Peyer's patch (tissue), 4 donors: ENCODE data around the gene CELSR2. TPM values are rescaled to one million over a fixed set of nuclear protein-coding genes. Genes with fewer than 3 reads are reported as not detected.

ENCODE experiments used
- DNase-seq, 3 donors: peaks; one replicate each; pipeline ENCODE4 v3.0.0-alpha.2; 2017 to 2019
- H3K27ac ChIP-seq, 4 donors: fragments of 200-600 bp; sonication (generic); one replicate each; pipeline ENCODE4 v1.5.1; 2016 to 2019
- H3K27me3 ChIP-seq, 2 donors: fragments of 200-600 bp; sonication (generic); one replicate each; pipeline ENCODE4 v1.5.1; 2019
- H3K36me3 ChIP-seq, 3 donors: fragments of 200-600 bp; sonication (generic); one replicate each; pipeline ENCODE4 v1.5.1; 2016 to 2019
- H3K4me1 ChIP-seq, 4 donors: fragments of 200-600 bp; sonication (generic); one replicate each; pipeline ENCODE4 v1.5.1; 2016 to 2019
- H3K4me3 ChIP-seq, 4 donors: fragments of 200-600 bp; sonication (generic); 1 replicate in 3 of 4; 2 replicates in 1 of 4; pipeline ENCODE4 v1.5.1; 2016 to 2019; ENCODE audit warnings: mild to moderate bottlenecking in 1 of 4
- H3K9me3 ChIP-seq, 4 donors: fragments of 200-600 bp; sonication (generic); one replicate each; pipeline ENCODE4 v1.5.1; 2016 to 2019; ENCODE audit warnings: mild to moderate bottlenecking in 1 of 4
- CTCF ChIP-seq, 6 experiments: fragments of 450-650 bp in 4 of 6; fragments of 200-600 bp in 2 of 6; sonication (generic) in 1 of 6; IDR thresholded peaks; one replicate each; pipeline ENCODE4 v1.5.1; 2017 to 2019; ENCODE audit warnings: antibody characterized with exemption in 6 of 6, mild to moderate bottlenecking in 3 of 6, moderate library complexity in 1 of 6
- POLR2A ChIP-seq, 2 donors: fragments of 450-650 bp; IDR thresholded peaks; one replicate each; pipeline ENCODE4 v1.5.1; 2017; ENCODE audit warnings: antibody characterized with exemption in 2 of 2, mild to moderate bottlenecking in 2 of 2, moderate library complexity in 2 of 2
- total RNA-seq, 4 donors: library from RNA; depleted of rRNA; stranded (reverse); fragments of >200 nt; gene quantifications; one replicate each; pipeline ENCODE4 v1.1.0, GENCODE V29; 2016

The CELSR2 gene
- total RNA-seq, 4 donors from 2014 or later, result 2.6 to 6.4 (median 4.6) TPM

DNA sequence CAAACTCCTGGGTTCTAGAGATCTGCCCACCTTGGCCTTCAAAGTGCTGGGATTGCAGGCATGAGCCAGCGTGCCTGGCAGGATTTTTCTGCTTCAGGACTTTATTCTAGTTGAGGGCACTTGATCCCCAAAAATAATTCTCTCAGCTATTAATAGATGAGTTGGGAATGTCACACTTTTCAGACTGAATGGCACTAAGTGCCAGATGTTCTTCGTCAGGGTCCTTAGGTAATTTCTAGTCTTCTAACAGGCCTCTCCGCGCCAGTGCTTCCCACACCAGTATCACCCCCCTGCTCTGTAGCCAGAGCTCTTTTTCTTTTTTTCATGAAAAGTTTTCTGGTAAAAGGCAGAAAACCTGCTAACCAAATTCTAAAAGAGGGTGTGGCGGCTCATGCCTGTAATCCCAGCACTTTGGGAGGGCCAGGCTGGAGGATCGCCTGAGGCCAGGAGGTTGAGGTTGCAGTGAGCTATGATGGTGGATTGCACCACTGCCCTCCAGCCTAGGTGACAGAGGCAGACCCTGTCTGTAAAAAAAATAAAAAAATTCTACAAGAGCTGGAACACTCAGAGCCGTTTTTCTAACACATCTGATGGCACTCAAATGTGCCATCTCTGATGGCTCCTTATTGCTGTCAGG is 41.8 kb upstream of the CELSR2 start:
- TF ChIP-seq POLR2A (IDR thresholded peaks at IDR 0.05) (no peak), CTCF (IDR thresholded peaks at IDR 0.05) (no peak)
- Histone ChIP-seq H3K9me3 (no peaks in the 10 kb centered on the region), H3K4me1 (no peaks in the 10 kb centered on the region)

DNA sequence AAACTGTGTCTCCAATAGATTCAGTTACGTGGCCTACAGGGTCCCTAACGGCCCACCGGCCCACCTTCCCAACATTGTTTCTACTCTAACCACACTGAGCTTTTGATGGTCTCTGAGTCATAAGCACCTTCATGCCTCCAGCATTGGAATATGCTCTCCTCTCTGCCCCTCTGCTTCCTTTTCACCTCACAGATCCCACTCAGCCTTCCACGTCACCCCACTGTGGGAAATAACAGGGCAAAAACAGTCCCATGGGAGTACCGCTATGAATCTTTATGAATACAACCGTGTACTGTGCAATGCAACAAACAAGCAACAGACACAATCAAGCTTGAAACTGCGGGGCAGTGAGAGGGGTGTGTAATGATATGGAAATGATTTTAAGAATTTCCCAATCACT is 40.9 kb upstream of the CELSR2 start:
- no peak for TF ChIP-seq POLR2A (IDR thresholded peaks at IDR 0.05)
- no peak for TF ChIP-seq CTCF (IDR thresholded peaks at IDR 0.05)
- H3K36me3 ChIP-seq, result no peaks in the 10 kb centered on the region
- no peaks in the 10 kb centered on the region for H3K4me1 ChIP-seq
- no peak overlapping the region for H3K4me3 ChIP-seq
- no peak overlapping the region for H3K27ac ChIP-seq
- no peaks in the 10 kb centered on the region for H3K9me3 ChIP-seq
- H3K27me3 ChIP-seq, result no peaks in the 10 kb centered on the region
- DNase-seq, result no peak

More for the DNA sequence above, 41.8 kb upstream of the CELSR2 start:
- no peaks in the 10 kb centered on the region for H3K36me3 ChIP-seq
- no peak for DNase-seq
- no peak overlapping the region for H3K27ac ChIP-seq
- H3K27me3 ChIP-seq, result no peaks in the 10 kb centered on the region
- no peak overlapping the region for H3K4me3 ChIP-seq

GRCh38 chr1:109208836-109209463 is 40.4 kb upstream of the CELSR2 start:
- TF ChIP-seq POLR2A (IDR thresholded peaks at IDR 0.05) (no peak), CTCF (IDR thresholded peaks at IDR 0.05) (no peak)
- H3K27me3 ChIP-seq, result no peaks in the 10 kb centered on the region
- H3K9me3 ChIP-seq, result no peaks in the 10 kb centered on the region
- H3K27ac ChIP-seq, result no peak overlapping the region
- H3K36me3 ChIP-seq, result no peaks in the 10 kb centered on the region
- DNase-seq, result no peak
- H3K4me3 ChIP-seq, result no peak overlapping the region
- H3K4me1 ChIP-seq, result no peaks in the 10 kb centered on the region

DNA sequence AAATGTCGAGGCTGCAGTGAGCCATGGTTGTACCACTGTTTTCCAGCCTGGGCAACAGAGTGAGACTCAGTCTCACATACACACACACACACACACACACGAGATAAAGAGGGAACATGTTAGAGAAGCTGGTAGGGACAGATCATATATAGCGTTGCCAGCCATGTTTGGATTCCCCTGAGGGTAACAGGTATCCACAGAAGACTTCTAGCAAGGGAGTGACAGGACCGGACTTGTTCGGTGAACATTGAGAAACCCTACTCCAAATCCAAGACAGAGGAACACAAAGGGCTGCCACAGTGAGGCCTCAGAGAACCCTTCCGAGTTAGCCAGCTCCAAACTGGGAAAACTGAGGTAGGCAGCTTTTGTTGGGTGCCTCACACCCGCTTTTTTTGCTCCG is 39.3 kb upstream of the CELSR2 start:
- no peaks in the 10 kb centered on the region for H3K36me3 ChIP-seq
- DNase-seq, result no peak
- H3K4me1 ChIP-seq, result peaks cover 0 to 4% (median 2%) of the 10 kb centered on the region in 4 donors
- no peaks in the 10 kb centered on the region for H3K9me3 ChIP-seq
- no peak overlapping the region for H3K4me3 ChIP-seq
- no peak overlapping the region for H3K27ac ChIP-seq
- TF ChIP-seq CTCF (IDR thresholded peaks at IDR 0.05) (no peak), POLR2A (IDR thresholded peaks at IDR 0.05) (no peak)
- no peaks in the 10 kb centered on the region for H3K27me3 ChIP-seq

GRCh38 chr1:109213345-109213823 is 36.0 kb upstream of the CELSR2 start:
- no peak for TF ChIP-seq POLR2A (IDR thresholded peaks at IDR 0.05)
- no peak for TF ChIP-seq CTCF (IDR thresholded peaks at IDR 0.05)
- H3K27ac ChIP-seq, result peak overlapping the region; percentile 79 to 91 (median 90)
- no peaks in the 10 kb centered on the region for H3K36me3 ChIP-seq
- peaks cover 0 to 31% (median 4%) of the 10 kb centered on the region in 4 donors for H3K4me1 ChIP-seq
- no peak for DNase-seq
- no peaks in the 10 kb centered on the region for H3K27me3 ChIP-seq
- peak overlapping the region; percentile 59 to 81 (median 75) for H3K4me3 ChIP-seq
- no peaks in the 10 kb centered on the region for H3K9me3 ChIP-seq
